ENCODE results near the gene STK35. TPM values are rescaled to one million over a fixed set of nuclear protein-coding genes. Genes with fewer than 3 reads are reported as not detected.

The STK35 gene
- polyA plus RNA-seq, 3 donors: 1.2 to 9.3 (median 2.0) TPM

DNA sequence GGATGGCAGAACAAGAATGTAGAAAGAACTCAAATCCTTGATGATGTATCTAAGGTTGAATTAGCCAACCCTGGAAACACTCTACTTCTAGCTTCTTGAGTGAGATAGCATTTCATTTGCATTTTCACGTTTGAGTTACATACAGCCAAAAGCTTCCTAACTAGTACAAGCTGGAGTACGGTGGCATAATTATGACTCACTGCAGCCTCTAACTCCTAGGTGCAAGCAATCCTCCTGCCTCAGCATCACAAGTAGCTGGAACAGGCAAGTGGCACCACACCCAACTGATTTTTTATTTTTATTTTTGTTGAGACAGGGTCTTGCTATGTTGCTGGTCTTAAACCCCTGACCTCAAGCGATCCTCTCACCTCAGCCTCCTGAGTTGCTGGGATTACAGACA, 36.5 kb upstream of the STK35 start:
- Histone ChIP-seq H3K4me2 (replicated peaks; ENCODE audit: extremely low read depth, low read length, poor library complexity, severe bottlenecking) (no peak overlapping the region), H3K9ac (ENCODE audit: insufficient read depth, low read length, poor library complexity, severe bottlenecking) (no peak overlapping the region), H3K36me3 (replicated peaks in 1 of 2; ENCODE audit: control insufficient read depth in 1 of 2, insufficient read depth in 2 of 2, low read length in 2 of 2) (no peaks in the 10 kb centered on the region), H4K20me1 (ENCODE audit: insufficient read depth, low read length) (no peaks in the 10 kb centered on the region), H2AFZ (ENCODE audit: insufficient read depth, low read depth, low read length, poor library complexity, severe bottlenecking) (no peak overlapping the region), H3K4me3 (replicated peaks in 1 of 3; ENCODE audit: low read depth in 2 of 3, low read length in 3 of 3) (no peak overlapping the region), H3K4me1 (ENCODE audit: control insufficient read depth in 1 of 2, insufficient read depth in 2 of 2, low read length in 2 of 2) (no peaks in the 10 kb centered on the region), H3K27ac (ENCODE audit: low read depth in 1 of 2, low read length in 2 of 2) (no peak overlapping the region), H3K9me3 (replicated peaks in 1 of 2; ENCODE audit: control insufficient read depth in 1 of 2, insufficient read depth in 1 of 2, low read length in 2 of 2) (no peaks in the 10 kb centered on the region), H3K27me3 (ENCODE audit: control insufficient read depth in 2 of 2, insufficient read depth in 2 of 2, low read length in 2 of 2) (peaks cover 15 to 29% of the 10 kb centered on the region in 2 donors), H3K79me2 (ENCODE audit: insufficient read depth, low read length) (no peaks in the 10 kb centered on the region)
- no peak overlapping the region for H3K27ac Mint-ChIP-seq
- no peaks in the 10 kb centered on the region for H3K4me1 Mint-ChIP-seq
- WGBS (ENCODE audit: insufficient coverage): 50% methylated on average over 1 of the region's 3 CpGs
- H3K36me3 Mint-ChIP-seq: no peaks in the 10 kb centered on the region
- H3K9me3 Mint-ChIP-seq: peaks cover 0 to 4% (median 1%) of the 10 kb centered on the region in 7 donors
- intact Hi-C loops (cut with micrococcal nuclease): no loop called here
- H3K27me3 Mint-ChIP-seq (ENCODE audit: low read depth in 3 of 3): peaks cover 17 to 47% (median 23%) of the 10 kb centered on the region in 3 donors
- no peak overlapping the region for H3K4me3 Mint-ChIP-seq
- DNase-seq: no peak
- TF ChIP-seq, protein P1, sequence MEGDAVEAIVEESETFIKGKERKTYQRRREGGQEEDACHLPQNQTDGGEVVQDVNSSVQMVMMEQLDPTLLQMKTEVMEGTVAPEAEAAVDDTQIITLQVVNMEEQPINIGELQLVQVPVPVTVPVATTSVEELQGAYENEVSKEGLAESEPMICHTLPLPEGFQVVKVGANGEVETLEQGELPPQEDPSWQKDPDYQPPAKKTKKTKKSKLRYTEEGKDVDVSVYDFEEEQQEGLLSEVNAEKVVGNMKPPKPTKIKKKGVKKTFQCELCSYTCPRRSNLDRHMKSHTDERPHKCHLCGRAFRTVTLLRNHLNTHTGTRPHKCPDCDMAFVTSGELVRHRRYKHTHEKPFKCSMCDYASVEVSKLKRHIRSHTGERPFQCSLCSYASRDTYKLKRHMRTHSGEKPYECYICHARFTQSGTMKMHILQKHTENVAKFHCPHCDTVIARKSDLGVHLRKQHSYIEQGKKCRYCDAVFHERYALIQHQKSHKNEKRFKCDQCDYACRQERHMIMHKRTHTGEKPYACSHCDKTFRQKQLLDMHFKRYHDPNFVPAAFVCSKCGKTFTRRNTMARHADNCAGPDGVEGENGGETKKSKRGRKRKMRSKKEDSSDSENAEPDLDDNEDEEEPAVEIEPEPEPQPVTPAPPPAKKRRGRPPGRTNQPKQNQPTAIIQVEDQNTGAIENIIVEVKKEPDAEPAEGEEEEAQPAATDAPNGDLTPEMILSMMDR (IDR thresholded peaks at IDR 0.05): no peak

DNA sequence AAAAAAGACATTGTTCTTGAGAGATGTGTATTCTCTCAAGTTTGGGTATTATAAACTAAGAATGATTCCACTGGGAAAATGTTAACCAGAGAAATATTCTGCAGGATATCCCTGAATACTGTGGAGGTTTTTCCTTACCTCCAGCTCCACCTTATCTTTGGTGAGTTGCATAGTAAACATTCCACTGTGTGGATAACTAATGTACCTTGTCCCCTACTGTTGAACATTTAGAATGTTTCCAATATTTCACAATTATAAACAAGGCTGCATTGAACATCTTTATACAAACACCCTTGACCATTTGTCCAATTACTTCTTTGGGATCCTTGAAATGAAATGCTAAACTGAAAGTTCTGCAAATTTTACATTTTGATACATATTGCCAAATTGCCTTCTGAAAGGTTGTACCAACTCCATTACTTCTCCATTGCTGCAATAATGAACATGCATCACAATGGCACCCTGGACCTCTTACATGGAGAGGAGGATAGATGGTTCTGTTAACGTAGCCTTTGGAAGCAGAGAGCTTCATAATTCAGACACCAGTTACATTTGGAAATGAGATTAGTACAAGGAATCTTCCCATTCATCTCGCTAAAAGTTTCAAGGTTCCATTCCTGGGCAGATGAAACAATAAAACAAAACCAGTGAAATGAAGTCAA, 35.0 kb upstream of the STK35 start:
- Histone ChIP-seq H4K20me1 (ENCODE audit: insufficient read depth, low read length) (no peaks in the 10 kb centered on the region), H3K79me2 (ENCODE audit: insufficient read depth, low read length) (no peaks in the 10 kb centered on the region), H2AFZ (ENCODE audit: insufficient read depth, low read depth, low read length, poor library complexity, severe bottlenecking) (no peak overlapping the region), H3K4me2 (replicated peaks; ENCODE audit: extremely low read depth, low read length, poor library complexity, severe bottlenecking) (no peak overlapping the region), H3K9ac (ENCODE audit: insufficient read depth, low read length, poor library complexity, severe bottlenecking) (no peak overlapping the region), H3K36me3 (replicated peaks in 1 of 2; ENCODE audit: control insufficient read depth in 1 of 2, insufficient read depth in 2 of 2, low read length in 2 of 2) (no peaks in the 10 kb centered on the region), H3K9me3 (replicated peaks in 1 of 2; ENCODE audit: control insufficient read depth in 1 of 2, insufficient read depth in 1 of 2, low read length in 2 of 2) (no peaks in the 10 kb centered on the region), H3K27ac (ENCODE audit: low read depth in 1 of 2, low read length in 2 of 2) (no peak overlapping the region), H3K4me3 (replicated peaks in 1 of 3; ENCODE audit: low read depth in 2 of 3, low read length in 3 of 3) (no peak overlapping the region), H3K4me1 (ENCODE audit: control insufficient read depth in 1 of 2, insufficient read depth in 2 of 2, low read length in 2 of 2) (no peaks in the 10 kb centered on the region), H3K27me3 (ENCODE audit: control insufficient read depth in 2 of 2, insufficient read depth in 2 of 2, low read length in 2 of 2) (peaks cover 15 to 29% of the 10 kb centered on the region in 2 donors)
- Mint-ChIP-seq H3K36me3 (no peaks in the 10 kb centered on the region), H3K4me3 (no peak overlapping the region), H3K27ac (no peak overlapping the region), H3K4me1 (no peaks in the 10 kb centered on the region), H3K27me3 (ENCODE audit: low read depth in 3 of 3) (peaks cover 19 to 50% (median 23%) of the 10 kb centered on the region in 3 donors), H3K9me3 (peaks cover 0 to 8% (median 5%) of the 10 kb centered on the region in 7 donors)
- intact Hi-C loops (cut with micrococcal nuclease): no loop called here
- TF ChIP-seq, protein P1 (IDR thresholded peaks at IDR 0.05): no peak
- DNase-seq: no peak
- WGBS (ENCODE audit: insufficient coverage): 100% methylated on average over 1 of the region's 2 CpGs
